HepG2 (cell line): ENCODE measurements around the gene JAK1. TPM values are rescaled to one million over a fixed set of nuclear protein-coding genes. Genes with fewer than 3 reads are reported as not detected.

Experiments used
- ATAC-seq: fragments of 200-7000 bp; cut with Tn5 transposase; 3 replicates; pipeline ENCODE4 v1.9.1; 2020; ENCODE audit warnings: mild to moderate bottlenecking, moderate library complexity
- BruUV-seq: library from RNA; stranded (reverse); fragments of 400-500 nt; replicated peaks from 2 replicates; lab custom pipeline; 2021; lab: Mats Ljungman, UMichigan
- CTCF ChIA-PET: fragments of 300-600 bp; formaldehyde crosslinking; extraction: SDS; loops from one replicate; lab custom pipeline; 2021; ENCODE audit warnings: low total read pairs, inconsistent platforms, low intra/inter-chr PET ratio; lab: Yijun Ruan, JAX
- POLR2A ChIA-PET: fragments of 350-600 bp; sonication (Branson Sonifier 250); formaldehyde crosslinking; loops from one replicate; lab custom pipeline; 2020; ENCODE audit warnings: antibody characterized with exemption, inconsistent platforms; lab: Yijun Ruan, JAX
- DNase-seq: peaks from one replicate; pipeline ENCODE4 v3.0.0-alpha.2; 2015; ENCODE audit warnings: low spot score
- FAIRE-seq: peaks from 3 replicates; lab custom pipeline; 2011; peaks lifted over from hg19 to GRCh38; lab: Jason Lieb, UNC
- H2AFZ ChIP-seq: one replicate; pipeline ENCODE4 v1.6.1; 2011; ENCODE audit warnings: low read length, inconsistent platforms
- H3K27ac ChIP-seq: fragments of 300-600 bp; 3 replicates; pipeline ENCODE4 v1.8.0; 2011; ENCODE audit warnings: mixed run types, mild to moderate bottlenecking, mixed read lengths, low read length, inconsistent platforms; ENCODE audit not compliant: insufficient read depth; ENCODE audit errors: extremely low read length
- H3K27me3 ChIP-seq, 2 experiments: fragments of 200-600 bp in 1 of 2; 2 replicates in 1 of 2; 3 replicates in 1 of 2; pipeline versions ENCODE4 v1.6.0 to v1.8.0; 2011; ENCODE audit warnings: low read length in 2 of 2, mild to moderate bottlenecking in 2 of 2, moderate library complexity in 2 of 2, inconsistent platforms in 1 of 2; ENCODE audit not compliant: insufficient read depth in 2 of 2, control insufficient read depth in 1 of 2
- H3K36me3 ChIP-seq, 2 experiments: fragments of 200-600 bp in 1 of 2; replicated peaks in 1 of 2; 2 replicates in 1 of 2; 3 replicates in 1 of 2; pipeline versions ENCODE4 v1.5.1 to v1.8.0; 2011; ENCODE audit warnings: low read length in 2 of 2, inconsistent platforms in 1 of 2; ENCODE audit not compliant: insufficient read depth in 2 of 2, control insufficient read depth in 1 of 2
- H3K4me1 ChIP-seq: 2 replicates; pipeline ENCODE4 v1.5.1; 2012; ENCODE audit warnings: low read length, inconsistent platforms; ENCODE audit not compliant: insufficient read depth
- H3K4me2 ChIP-seq: 2 replicates; pipeline ENCODE4 v1.6.0; 2011; ENCODE audit warnings: low read depth, low read length, inconsistent platforms
- H3K4me3 ChIP-seq, 3 experiments: fragments of 200-600 bp in 1 of 3; sonication (generic), shearing (Covaris generic) in 1 of 3; replicated peaks in 1 of 3; 2 replicates each; pipeline ENCODE4 v1.5.1; 2011 to 2016; ENCODE audit warnings: low read length in 3 of 3, inconsistent platforms in 2 of 3, low read depth in 2 of 3, mild to moderate bottlenecking in 2 of 3, control low read depth in 1 of 3, mixed read lengths in 1 of 3; ENCODE audit not compliant: insufficient read depth in 1 of 3
- H3K79me2 ChIP-seq: one replicate; pipeline ENCODE4 v1.6.1; 2011; ENCODE audit warnings: low read length, inconsistent platforms; ENCODE audit not compliant: insufficient read depth
- H3K9ac ChIP-seq: 2 replicates; pipeline ENCODE4 v1.6.0; 2011; ENCODE audit warnings: mild to moderate bottlenecking, low read depth, low read length, inconsistent platforms; ENCODE audit not compliant: insufficient read depth
- H3K9me3 ChIP-seq: 2 replicates; pipeline ENCODE4 v1.5.1; 2012; ENCODE audit warnings: mild to moderate bottlenecking, low read length
- H4K20me1 ChIP-seq: 2 replicates; pipeline ENCODE4 v1.6.0; 2011; ENCODE audit warnings: inconsistent platforms, mild to moderate bottlenecking, low read length, moderate library complexity; ENCODE audit not compliant: insufficient read depth
- CHD2 ChIP-seq: IDR thresholded peaks from 2 replicates; pipeline ENCODE4 v1.6.1; 2011; ENCODE audit warnings: low read depth, low read length, improper control_type of control experiment
- EP300 ChIP-seq, 3 experiments: sonication (generic) in 1 of 3; formaldehyde crosslinking in 1 of 3; IDR thresholded peaks; 2 replicates each; pipeline versions ENCODE4 v1.5.1 to v1.6.1; 2011 to 2020; ENCODE audit warnings: low read depth in 2 of 3, low read length in 2 of 3, borderline replicate concordance in 1 of 3, improper control_type of control experiment in 1 of 3, mild to moderate bottlenecking in 1 of 3, missing genetic modification reagents in 1 of 3, moderate library complexity in 1 of 3
- MATR3 ChIP-seq: sonication (generic); formaldehyde crosslinking; IDR thresholded peaks from 2 replicates; pipeline ENCODE4 v1.4.0; 2020; ENCODE audit warnings: missing genetic modification reagents
- ONECUT2 ChIP-seq: sonication (generic); formaldehyde crosslinking; IDR thresholded peaks from 2 replicates; pipeline ENCODE4 v1.4.0; 2020; ENCODE audit warnings: missing genetic modification reagents
- RBAK ChIP-seq: sonication (generic); formaldehyde crosslinking; IDR thresholded peaks from 2 replicates; pipeline ENCODE4 v1.5.1; 2020; ENCODE audit warnings: mild to moderate bottlenecking, missing genetic modification reagents
- ZC3H13 ChIP-seq: sonication (generic); formaldehyde crosslinking; IDR thresholded peaks from 2 replicates; pipeline ENCODE4 v1.8.1; 2023; ENCODE audit warnings: mild to moderate bottlenecking, missing genetic modification reagents, moderate library complexity
- ZFY ChIP-seq: sonication (generic); formaldehyde crosslinking; IDR thresholded peaks from 2 replicates; pipeline ENCODE4 v1.4.0; 2020; ENCODE audit warnings: missing genetic modification reagents
- ZNF207 ChIP-seq: fragments of 450-650 bp; IDR thresholded peaks from 2 replicates; pipeline ENCODE4 v1.6.1; 2016; ENCODE audit warnings: antibody characterized with exemption, borderline replicate concordance
- ZNF232 ChIP-seq: sonication (generic); formaldehyde crosslinking; IDR thresholded peaks from 2 replicates; pipeline ENCODE4 v1.4.0; 2020; ENCODE audit warnings: missing genetic modification reagents, borderline replicate concordance
- ZNF30 ChIP-seq: sonication (generic); formaldehyde crosslinking; IDR thresholded peaks from 2 replicates; pipeline ENCODE4 v1.5.0; 2020; ENCODE audit warnings: mild to moderate bottlenecking, missing genetic modification reagents
- ZNF543 ChIP-seq: sonication (generic); formaldehyde crosslinking; IDR thresholded peaks from 2 replicates; pipeline ENCODE4 v1.4.0; 2020; ENCODE audit warnings: mild to moderate bottlenecking, missing genetic modification reagents
- ZNF552 ChIP-seq: sonication (generic); formaldehyde crosslinking; IDR thresholded peaks from 2 replicates; pipeline ENCODE4 v1.9.0; 2022; ENCODE audit warnings: missing genetic modification reagents, mild to moderate bottlenecking, borderline replicate concordance
- ZSCAN30 ChIP-seq: sonication (generic); formaldehyde crosslinking; IDR thresholded peaks from 2 replicates; pipeline ENCODE4 v1.5.0; 2020; ENCODE audit warnings: mild to moderate bottlenecking, missing genetic modification reagents
- WGBS: methylation state at CpG from one replicate; pipeline ENCODE4 v1.1.6; 2017; ENCODE audit warnings: low lambda C conversion rate; 5-methylcytosine and 5-hydroxymethylcytosine counted together
- in situ Hi-C: cut with HindIII; loops from 2 replicates; pipeline ENCODE4 v1.10.0; 2017; ENCODE audit warnings: low pct_unique_long_range_greater_than_20kb; ENCODE audit not compliant: extremely low pct_ligation_motif_present
- intact Hi-C: fragments of 100-400 bp; cut with micrococcal nuclease; formaldehyde crosslinking; loops from one replicate; pipeline ENCODE4 v1.10.0; 2022; ENCODE audit not compliant: unreplicated experiment
- polyA plus RNA-seq, 8 experiments: library from polyadenylated mRNA; depleted of rRNA in 3 of 8; stranded (reverse) in 7 of 8; unstranded in 1 of 8; fragments of >200 nt; fragmentation: Illumina TruSeq in 4 of 8; extraction: Trizol in 4 of 8; gene quantifications; 2 replicates each; pipeline versions ENCODE4 v1.2.1 to v1.2.3, GENCODE V29; 2011 to 2016; ENCODE audit warnings: low read depth in 4 of 8, missing spikeins in 1 of 8, mixed read lengths in 1 of 8; ENCODE audit not compliant: insufficient read depth in 1 of 8
- total RNA-seq, 5 experiments: library from RNA; depleted of rRNA; stranded (reverse); fragments of >200 nt; fragmentation: Illumina TruSeq; extraction: Trizol; gene quantifications; 2 replicates each; pipeline ENCODE4 v1.2.3, GENCODE V29; 2016; ENCODE audit warnings: low read depth in 1 of 5
- TF ChIP-seq, protein P1 (sequence below): sonication (generic); formaldehyde crosslinking; conservative IDR thresholded peaks from 2 replicates; pipeline ENCODE4 v1.4.0; 2020; ENCODE audit warnings: missing genetic modification reagents
- TF ChIP-seq, protein P2 (sequence below): fragments of 450-650 bp; IDR thresholded peaks from 2 replicates; pipeline ENCODE4 v1.6.1; 2017

Gene JAK1
- total and polyA plus RNA-seq, 2 of the 13 experiments (the other 11 are each of a cell fraction or from before 2014, with no cell fraction given), result 23.9 to 42.4 TPM

DNA sequence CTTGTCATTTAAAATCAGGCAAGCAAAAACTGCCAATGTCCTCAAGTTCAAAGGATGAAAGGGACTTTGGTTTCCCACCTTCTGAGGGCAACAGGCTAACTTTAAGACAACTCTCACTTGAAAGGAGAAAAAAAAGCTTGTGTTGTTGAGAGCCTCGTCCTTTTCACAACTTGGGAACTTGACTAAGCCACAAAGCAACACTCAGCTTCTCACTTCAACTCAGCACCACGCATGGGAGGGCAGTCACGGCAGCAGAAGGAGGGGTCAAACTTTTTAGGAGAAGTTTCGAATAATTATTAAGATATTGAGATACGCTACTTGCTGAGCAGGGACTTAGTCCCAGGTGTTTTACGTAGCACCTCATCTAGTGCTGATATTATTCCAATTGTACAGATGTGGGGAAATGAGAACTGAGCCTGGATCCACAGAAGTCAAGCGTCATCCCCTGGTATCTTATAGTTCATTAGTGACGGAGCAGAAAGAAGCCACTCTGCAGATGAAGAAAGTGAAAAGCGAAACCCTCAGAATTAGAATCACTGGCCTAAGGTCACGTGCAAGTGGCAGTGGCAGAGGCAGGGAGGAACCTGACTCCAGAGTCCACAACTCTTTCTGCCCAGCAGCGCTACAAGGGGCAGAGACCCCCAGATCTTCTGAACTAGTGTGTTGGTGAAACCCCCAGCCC is 83.6 kb downstream of the JAK1 start:
- peaks cover 2% of the 10 kb centered on the region for H3K79me2 ChIP-seq
- no peak overlapping the region for H3K9ac ChIP-seq
- no TSS peak for BruUV-seq
- in situ Hi-C loops (no loop called here), intact Hi-C loops (no loop called here)
- ChIA-PET POLR2A (no interaction called here), CTCF (no interaction called here)
- no peak overlapping the region for H3K4me3 ChIP-seq
- no peak for ATAC-seq
- H4K20me1 ChIP-seq, result no peaks in the 10 kb centered on the region
- no peak overlapping the region for H3K27ac ChIP-seq
- H3K4me2 ChIP-seq, result no peak overlapping the region
- TF ChIP-seq, protein P1, sequence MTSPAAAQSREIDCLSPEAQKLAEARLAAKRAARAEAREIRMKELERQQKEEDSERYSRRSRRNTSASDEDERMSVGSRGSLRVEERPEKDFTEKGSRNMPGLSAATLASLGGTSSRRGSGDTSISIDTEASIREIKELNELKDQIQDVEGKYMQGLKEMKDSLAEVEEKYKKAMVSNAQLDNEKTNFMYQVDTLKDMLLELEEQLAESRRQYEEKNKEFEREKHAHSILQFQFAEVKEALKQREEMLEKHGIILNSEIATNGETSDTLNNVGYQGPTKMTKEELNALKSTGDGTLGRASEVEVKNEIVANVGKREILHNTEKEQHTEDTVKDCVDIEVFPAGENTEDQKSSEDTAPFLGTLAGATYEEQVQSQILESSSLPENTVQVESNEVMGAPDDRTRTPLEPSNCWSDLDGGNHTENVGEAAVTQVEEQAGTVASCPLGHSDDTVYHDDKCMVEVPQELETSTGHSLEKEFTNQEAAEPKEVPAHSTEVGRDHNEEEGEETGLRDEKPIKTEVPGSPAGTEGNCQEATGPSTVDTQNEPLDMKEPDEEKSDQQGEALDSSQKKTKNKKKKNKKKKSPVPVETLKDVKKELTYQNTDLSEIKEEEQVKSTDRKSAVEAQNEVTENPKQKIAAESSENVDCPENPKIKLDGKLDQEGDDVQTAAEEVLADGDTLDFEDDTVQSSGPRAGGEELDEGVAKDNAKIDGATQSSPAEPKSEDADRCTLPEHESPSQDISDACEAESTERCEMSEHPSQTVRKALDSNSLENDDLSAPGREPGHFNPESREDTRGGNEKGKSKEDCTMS, result no peak
- TF ChIP-seq ZNF30 (CRISPR knock-in tag), result no peak
- no peak for TF ChIP-seq MATR3 (CRISPR knock-in tag)
- TF ChIP-seq ZNF552 (CRISPR knock-in tag), result no peak
- no peak for TF ChIP-seq ONECUT2
- no peak for TF ChIP-seq ZNF543 (CRISPR knock-in tag)
- TF ChIP-seq ZNF207, result no peak
- no peak for TF ChIP-seq ZSCAN30 (CRISPR knock-in tag)
- no peak for TF ChIP-seq ZC3H13 (CRISPR knock-in tag)
- no peak for TF ChIP-seq RBAK (CRISPR knock-in tag)
- TF ChIP-seq ZNF232 (CRISPR knock-in tag), result no peak
- TF ChIP-seq CHD2, result no peak
- TF ChIP-seq EP300 (IDR thresholded peaks at IDR 0.05; ENCODE audit: low read depth in 2 of 2, low read length in 2 of 2), result no peak
- no peak for TF ChIP-seq EP300 (CRISPR knock-in tag; IDR thresholded peaks at IDR 0.05; ENCODE audit: borderline replicate concordance)
- TF ChIP-seq, protein P2, sequence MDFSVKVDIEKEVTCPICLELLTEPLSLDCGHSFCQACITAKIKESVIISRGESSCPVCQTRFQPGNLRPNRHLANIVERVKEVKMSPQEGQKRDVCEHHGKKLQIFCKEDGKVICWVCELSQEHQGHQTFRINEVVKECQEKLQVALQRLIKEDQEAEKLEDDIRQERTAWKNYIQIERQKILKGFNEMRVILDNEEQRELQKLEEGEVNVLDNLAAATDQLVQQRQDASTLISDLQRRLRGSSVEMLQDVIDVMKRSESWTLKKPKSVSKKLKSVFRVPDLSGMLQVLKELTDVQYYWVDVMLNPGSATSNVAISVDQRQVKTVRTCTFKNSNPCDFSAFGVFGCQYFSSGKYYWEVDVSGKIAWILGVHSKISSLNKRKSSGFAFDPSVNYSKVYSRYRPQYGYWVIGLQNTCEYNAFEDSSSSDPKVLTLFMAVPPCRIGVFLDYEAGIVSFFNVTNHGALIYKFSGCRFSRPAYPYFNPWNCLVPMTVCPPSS, result no peak
- no peak for TF ChIP-seq ZFY (CRISPR knock-in tag)
- H3K4me1 ChIP-seq, result 0 out of 2 replicates have a peak, but pooled peaks cover under 1% of the 10 kb centered on the region
- WGBS, result 99% methylated on average over 11 of the region's 11 CpGs
- H3K9me3 ChIP-seq, result no peaks in the 10 kb centered on the region
- FAIRE-seq, result no peak
- H3K27me3 ChIP-seq, result no peaks in the 10 kb centered on the region
- H2AFZ ChIP-seq, result no peak overlapping the region
- DNase-seq, result no peak
- peaks cover 12 to 31% of the 10 kb centered on the region in 2 experiments for H3K36me3 ChIP-seq
